H7 (cell line): ENCODE data around the gene MMP19. TPM values are rescaled to one million over a fixed set of nuclear protein-coding genes. Genes with fewer than 3 reads are reported as not detected.

Experiments used
- DNase-seq: peaks from one replicate; pipeline ENCODE4 v3.0.0; 2012
- H3K27me3 ChIP-seq: 2 replicates; pipeline ENCODE4 v1.6.0; 2011; ENCODE audit warnings: mild to moderate bottlenecking, low read length; ENCODE audit not compliant: control insufficient read depth, insufficient read depth
- H3K36me3 ChIP-seq: replicated peaks from 2 replicates; pipeline ENCODE4 v1.5.1; 2011; ENCODE audit warnings: low read length; ENCODE audit not compliant: control insufficient read depth, insufficient read depth
- H3K4me3 ChIP-seq: 2 replicates; pipeline ENCODE4 v1.5.1; 2011; ENCODE audit warnings: low read depth, mild to moderate bottlenecking, control low read depth, low read length, moderate library complexity; ENCODE audit not compliant: insufficient read depth
- total RNA-seq: library from RNA; depleted of rRNA; stranded (reverse); fragments of >200 nt; shearing (Covaris generic); gene quantifications from 2 replicates; pipeline ENCODE4 v1.2.3, GENCODE V29; 2014; rRNA removed

MMP19 gene
- total RNA-seq, 1 experiment from 2014 or later, result 1.1 TPM

GRCh38 chr12:55812088-55812487, 30.6 kb downstream of the MMP19 start:
- H3K36me3 ChIP-seq, result peaks cover 3% of the 10 kb centered on the region
- no peak for DNase-seq
- H3K27me3 ChIP-seq, result no peaks in the 10 kb centered on the region
- H3K4me3 ChIP-seq, result no peak overlapping the region

GRCh38 chr12:55809274-55809673, 33.5 kb downstream of the MMP19 start:
- no peak for DNase-seq
- Histone ChIP-seq H3K36me3 (no peaks in the 10 kb centered on the region; the same call in 1 of the 2 replicates), H3K27me3 (no peaks in the 10 kb centered on the region), H3K4me3 (no peak overlapping the region)

GRCh38 chr12:55806982-55807381, 35.8 kb downstream of the MMP19 start:
- no peak for DNase-seq
- Histone ChIP-seq H3K4me3 (no peak overlapping the region), H3K27me3 (no peaks in the 10 kb centered on the region), H3K36me3 (peaks cover 2% of the 10 kb centered on the region)

GRCh38 chr12:55797550-55797949, 45.2 kb downstream of the MMP19 start:
- DNase-seq, result no peak
- Histone ChIP-seq H3K36me3 (peaks cover 25% of the 10 kb centered on the region), H3K27me3 (no peaks in the 10 kb centered on the region), H3K4me3 (no peak overlapping the region)

GRCh38 chr12:55797068-55797467, 45.7 kb downstream of the MMP19 start:
- H3K36me3 ChIP-seq, result peaks cover 25% of the 10 kb centered on the region
- H3K4me3 ChIP-seq, result no peak overlapping the region
- no peaks in the 10 kb centered on the region for H3K27me3 ChIP-seq
- DNase-seq, result peak; percentile 50

- Histone ChIP-seq H3K4me3 (no peak overlapping the region), H3K36me3 (peaks cover 24% of the 10 kb centered on the region), H3K27me3 (no peaks in the 10 kb centered on the region)
- no peak for DNase-seq
These were observed 46.8 kb downstream of the MMP19 start for GRCh38 chr12:55795950-55796349.

DNA sequence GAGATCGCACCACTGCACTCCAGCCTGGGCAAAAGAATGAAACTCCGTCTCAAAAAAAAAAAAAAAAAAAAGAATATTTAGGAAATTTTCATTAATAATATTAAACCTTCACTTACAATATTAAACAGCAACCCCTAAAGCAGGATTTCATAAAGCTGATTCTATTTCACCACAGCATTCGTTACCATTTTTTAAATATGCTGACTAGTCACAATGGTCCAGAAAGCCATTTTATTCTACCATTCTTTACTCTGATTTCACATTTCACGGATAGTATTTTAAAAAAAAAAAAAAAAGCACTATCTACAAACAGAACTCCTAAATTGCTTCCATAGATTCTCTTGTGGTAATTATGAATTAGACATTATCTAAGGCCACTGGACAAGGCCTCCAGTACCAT, 52.8 kb downstream of the MMP19 start:
- peaks cover 20% of the 10 kb centered on the region for H3K36me3 ChIP-seq
- H3K4me3 ChIP-seq, result no peak overlapping the region
- DNase-seq, result no peak
- H3K27me3 ChIP-seq, result no peaks in the 10 kb centered on the region

DNA sequence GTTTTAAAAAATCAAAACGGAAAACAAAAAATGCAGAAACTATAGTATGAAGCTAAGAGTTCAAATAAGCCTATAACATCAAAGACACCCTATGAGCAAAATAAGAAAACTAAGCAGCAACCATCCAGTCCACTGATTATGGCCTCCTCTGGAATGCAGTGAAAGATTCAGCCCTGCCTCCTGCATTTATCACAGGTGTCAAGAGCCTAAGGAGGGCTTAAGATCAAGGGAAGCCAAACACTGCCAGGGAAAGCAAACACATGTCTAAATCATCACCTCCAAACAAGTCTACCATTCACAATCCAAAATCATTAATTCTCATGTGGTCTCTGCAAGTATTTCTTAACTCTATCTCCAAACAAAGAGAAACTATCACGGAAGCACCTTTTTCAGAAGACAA, 53.6 kb downstream of the MMP19 start:
- Histone ChIP-seq H3K4me3 (no peak overlapping the region), H3K27me3 (no peaks in the 10 kb centered on the region), H3K36me3 (peaks cover 22% of the 10 kb centered on the region)
- DNase-seq, result no peak

DNA sequence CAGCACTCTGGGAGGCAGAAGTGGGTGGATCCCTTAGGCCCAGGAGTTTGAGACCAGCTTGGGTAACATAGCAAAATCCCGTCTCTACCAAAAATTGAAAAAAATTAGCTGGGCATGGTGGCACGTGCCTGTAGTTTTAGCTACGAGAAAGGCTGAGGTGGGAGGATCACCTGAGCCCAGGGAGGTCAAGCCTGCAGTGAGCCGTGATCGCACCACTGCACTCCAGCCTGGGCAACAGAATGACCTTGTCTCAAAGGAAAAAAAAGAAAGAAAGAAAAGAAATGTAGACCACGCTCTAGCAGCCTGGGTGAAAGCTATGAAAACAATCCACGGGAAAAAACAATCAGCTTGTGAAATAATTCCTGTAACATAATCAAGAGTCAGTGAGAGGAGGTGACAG, 54.2 kb downstream of the MMP19 start:
- peaks cover 20% of the 10 kb centered on the region for H3K36me3 ChIP-seq
- no peak for DNase-seq
- no peaks in the 10 kb centered on the region for H3K27me3 ChIP-seq
- no peak overlapping the region for H3K4me3 ChIP-seq

Other genes starting within 250 kb of the MMP19 start
- gene OR10P1, start 206.0 kb downstream of the MMP19 start, total RNA-seq, result not detected in 2 replicates
- 38.0 and 46.1 TPM in 2 replicates for gene ITGA7, start 135.0 kb downstream of the MMP19 start, total RNA-seq
- 59.6 and 76.9 TPM in 2 replicates for gene BLOC1S1, start 126.9 kb downstream of the MMP19 start, total RNA-seq
- gene RDH5, start 122.5 kb downstream of the MMP19 start, total RNA-seq, result 2.1 and 4.2 TPM in 2 replicates
- 314 and 321 TPM in 2 replicates for gene CD63, start 113.9 kb downstream of the MMP19 start, total RNA-seq
- gene GDF11, start 99.8 kb downstream of the MMP19 start, total RNA-seq, result 11.1 and 13.7 TPM in 2 replicates
- 99.1 and 119 TPM in 2 replicates for gene SARNP, start 25.2 kb downstream of the MMP19 start, total RNA-seq
- 10.6 and 18.3 TPM in 2 replicates for gene ORMDL2, start 24.9 kb downstream of the MMP19 start, total RNA-seq
- 30.1 and 35.1 TPM in 2 replicates for gene DNAJC14, start 13.3 kb downstream of the MMP19 start, total RNA-seq
- gene PYM1, start 85.0 kb upstream of the MMP19 start, total RNA-seq, result 94.2 and 97.8 TPM in 2 replicates
- 7.9 and 10.9 TPM in 2 replicates for gene DGKA, start 88.2 kb upstream of the MMP19 start, total RNA-seq
- gene PMEL, start 123.1 kb upstream of the MMP19 start, total RNA-seq, result 28.4 and 38.1 TPM in 2 replicates
- gene CDK2, start 123.9 kb upstream of the MMP19 start, total RNA-seq, result 63.3 and 68.0 TPM in 2 replicates
- gene RAB5B, start 131.1 kb upstream of the MMP19 start, total RNA-seq, result 52.1 and 52.4 TPM in 2 replicates
- gene SUOX, start 154.3 kb upstream of the MMP19 start, total RNA-seq, result 24.0 and 27.2 TPM in 2 replicates
- 1.5 and 3.7 TPM in 2 replicates for gene IKZF4, start 178.1 kb upstream of the MMP19 start, total RNA-seq
- 830 and 1,197 TPM in 2 replicates for gene RPS26, start 199.0 kb upstream of the MMP19 start, total RNA-seq
- 32.4 and 39.8 TPM in 2 replicates for gene ERBB3, start 237.2 kb upstream of the MMP19 start, total RNA-seq